Astrocyte (in vitro differentiated cells and primary cell): ENCODE data around the gene SLC10A4.

Experiments
- CTCF ChIP-seq: IDR thresholded peaks from 2 replicates; pipeline ENCODE4 v1.5.1; 2011; ENCODE audit warnings: low read depth, mild to moderate bottlenecking, inconsistent platforms, low read length, moderate library complexity; ENCODE audit not compliant: insufficient read depth
- EZH2 ChIP-seq: IDR thresholded peaks from 2 replicates; pipeline ENCODE4 v1.6.1; 2012; ENCODE audit warnings: mild to moderate bottlenecking, low read length, inconsistent platforms; ENCODE audit not compliant: insufficient read depth

- TF ChIP-seq CTCF (no peak), EZH2 (no peak)
These were observed 32.4 kb upstream of the SLC10A4 start for GRCh38 chr4:48450740-48451139.
